Fibroblast of lung (primary cell): ENCODE data around the gene PCIF1. TPM values are rescaled to one million over a fixed set of nuclear protein-coding genes. Genes with fewer than 3 reads are reported as not detected.
A peak's percentile ranks its signal among the peaks of the same experiment; 100 is the strongest.

Source experiments
- DNase-seq, 2 donors: peaks; one replicate each; pipeline versions ENCODE4 v3.0.0 to v3.0.0-alpha.2; 2010; ENCODE audit warnings: low read depth in 2 of 2
- H2AFZ ChIP-seq: 2 replicates; pipeline ENCODE4 v1.5.1; 2012; ENCODE audit warnings: low read length, control low read depth, inconsistent platforms
- H3K27ac ChIP-seq: 2 replicates; pipeline ENCODE4 v1.5.1; 2011; ENCODE audit warnings: low read length, control low read depth; ENCODE audit not compliant: insufficient read depth
- H3K27me3 ChIP-seq: 2 replicates; pipeline ENCODE4 v1.5.1; 2011; ENCODE audit warnings: mild to moderate bottlenecking, low read length; ENCODE audit not compliant: control insufficient read depth, insufficient read depth
- H3K36me3 ChIP-seq: 2 replicates; pipeline ENCODE4 v1.5.1; 2011; ENCODE audit warnings: low read length; ENCODE audit not compliant: control insufficient read depth, insufficient read depth
- H3K4me1 ChIP-seq: 2 replicates; pipeline ENCODE4 v1.5.1; 2011; ENCODE audit warnings: low read length; ENCODE audit not compliant: control insufficient read depth, insufficient read depth; ENCODE audit errors: extremely low read depth
- H3K4me2 ChIP-seq: 2 replicates; pipeline ENCODE4 v1.5.1; 2011; ENCODE audit warnings: low read length, control low read depth; ENCODE audit not compliant: insufficient read depth; ENCODE audit errors: extremely low read depth
- H3K4me3 ChIP-seq, 4 experiments: fragments of 200-600 bp in 1 of 4; sonication (generic) in 1 of 4; replicated peaks in 1 of 4; 2 replicates each; pipeline ENCODE4 v1.5.1; 2011 to 2016; ENCODE audit warnings: low read length in 4 of 4, low read depth in 3 of 4, mild to moderate bottlenecking in 3 of 4, control low read depth in 2 of 4, inconsistent platforms in 1 of 4, mixed read lengths in 1 of 4; ENCODE audit not compliant: insufficient read depth in 1 of 4; ENCODE audit errors: control extremely low read depth in 1 of 4
- H3K79me2 ChIP-seq: 2 replicates; pipeline ENCODE4 v1.5.1; 2012; ENCODE audit warnings: mild to moderate bottlenecking, low read length, inconsistent platforms; ENCODE audit not compliant: control insufficient read depth, insufficient read depth
- H3K9ac ChIP-seq: 2 replicates; pipeline ENCODE4 v1.5.1; 2011; ENCODE audit warnings: mild to moderate bottlenecking, low read length, control low read depth; ENCODE audit not compliant: insufficient read depth
- H3K9me3 ChIP-seq: 2 replicates; pipeline ENCODE4 v1.5.1; 2012; ENCODE audit warnings: low read depth, low read length; ENCODE audit not compliant: control insufficient read depth, insufficient read depth
- H4K20me1 ChIP-seq: 2 replicates; pipeline ENCODE4 v1.5.1; 2011; ENCODE audit warnings: low read length; ENCODE audit not compliant: control insufficient read depth, insufficient read depth; ENCODE audit errors: extremely low read depth
- EZH2 ChIP-seq: IDR thresholded peaks from 2 replicates; pipeline ENCODE4 v1.5.1; 2012; ENCODE audit warnings: low read length, control low read depth, mild to moderate bottlenecking; ENCODE audit errors: missing control alignments
- polyA plus RNA-seq, 2 donors: library from polyadenylated mRNA; depleted of rRNA in 1 of 2; stranded (reverse) in 1 of 2; unstranded in 1 of 2; fragments of >200 nt; gene quantifications; 2 replicates each; pipeline ENCODE4 v1.2.1, GENCODE V29; 2011 to 2012; ENCODE audit warnings: missing spikeins in 1 of 2
- total RNA-seq: library from RNA; depleted of rRNA; stranded (reverse); fragments of >200 nt; gene quantifications from 2 replicates; pipeline ENCODE4 v1.2.1, GENCODE V29; 2014
- TF ChIP-seq, protein P1 (sequence below), 2 donors: IDR thresholded peaks in 1 of 2; conservative IDR thresholded peaks in 1 of 2; 1 replicate in 1 of 2; 2 replicates in 1 of 2; pipeline ENCODE4 v1.5.1; 2011 to 2012; ENCODE audit warnings: low read length in 2 of 2, control low read depth in 1 of 2, inconsistent platforms in 1 of 2, low read depth in 1 of 2, mild to moderate bottlenecking in 1 of 2

PCIF1 gene
- total and polyA plus RNA-seq, 2 donors (not counting 1 experiment from before 2014, with no cell fraction given), result 9.9 to 16.0 TPM

DNA sequence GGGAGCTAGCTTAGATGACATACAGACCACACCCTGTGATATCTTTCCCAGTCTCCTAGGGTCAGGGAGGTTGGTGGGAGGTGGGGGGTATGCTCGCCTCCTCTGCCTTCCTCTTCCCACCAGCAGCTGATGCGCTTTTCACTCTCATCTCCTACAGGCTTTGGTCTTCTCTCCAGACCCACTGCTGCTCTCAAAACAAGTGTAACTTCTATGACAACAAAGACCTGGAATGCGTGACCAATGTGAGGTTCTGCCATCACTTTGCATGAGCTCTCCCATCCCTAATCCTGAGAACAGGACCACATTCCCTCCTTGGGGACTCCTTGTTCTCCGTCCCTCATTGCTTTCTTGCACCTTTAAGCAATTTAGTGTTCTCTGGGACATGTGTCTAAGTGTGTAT is 40.7 kb upstream of the PCIF1 start:
- DNase-seq, result no peak
- Histone ChIP-seq H3K4me2 (no peak overlapping the region), H3K9ac (no peak overlapping the region)

DNA sequence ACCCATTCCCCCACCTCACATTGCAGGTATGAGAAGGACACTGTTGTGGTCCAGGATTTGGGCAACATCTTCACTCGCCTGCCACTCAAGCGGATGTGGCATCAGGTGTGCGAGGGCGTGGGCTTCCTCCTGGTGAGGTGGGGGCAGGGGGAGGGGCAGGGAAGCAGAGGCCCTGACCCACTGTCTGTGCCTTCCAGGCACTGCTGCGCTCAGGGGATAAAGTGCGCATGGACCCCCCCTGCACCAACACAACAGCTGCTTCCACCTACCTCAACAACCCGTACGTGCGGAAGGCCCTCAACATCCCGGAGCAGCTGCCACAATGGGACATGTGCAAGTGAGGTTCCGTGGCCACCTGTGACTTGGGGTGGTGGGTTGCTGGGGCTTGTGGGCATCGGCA is 39.7 kb upstream of the PCIF1 start:
- no peak overlapping the region for H3K4me2 ChIP-seq
- no peaks in the 10 kb centered on the region for H3K9me3 ChIP-seq
- no peak overlapping the region for H3K27ac ChIP-seq
- no peaks in the 10 kb centered on the region for H4K20me1 ChIP-seq
- no peak overlapping the region for H2AFZ ChIP-seq
- no peak overlapping the region for H3K4me3 ChIP-seq
- H3K36me3 ChIP-seq, result peaks cover 29% of the 10 kb centered on the region
- H3K4me1 ChIP-seq, result peaks cover 8% of the 10 kb centered on the region
- peaks cover 11% of the 10 kb centered on the region for H3K79me2 ChIP-seq
- no peaks in the 10 kb centered on the region for H3K27me3 ChIP-seq
- H3K9ac ChIP-seq, result no peak overlapping the region
- no peak for DNase-seq
- TF ChIP-seq, protein P1, sequence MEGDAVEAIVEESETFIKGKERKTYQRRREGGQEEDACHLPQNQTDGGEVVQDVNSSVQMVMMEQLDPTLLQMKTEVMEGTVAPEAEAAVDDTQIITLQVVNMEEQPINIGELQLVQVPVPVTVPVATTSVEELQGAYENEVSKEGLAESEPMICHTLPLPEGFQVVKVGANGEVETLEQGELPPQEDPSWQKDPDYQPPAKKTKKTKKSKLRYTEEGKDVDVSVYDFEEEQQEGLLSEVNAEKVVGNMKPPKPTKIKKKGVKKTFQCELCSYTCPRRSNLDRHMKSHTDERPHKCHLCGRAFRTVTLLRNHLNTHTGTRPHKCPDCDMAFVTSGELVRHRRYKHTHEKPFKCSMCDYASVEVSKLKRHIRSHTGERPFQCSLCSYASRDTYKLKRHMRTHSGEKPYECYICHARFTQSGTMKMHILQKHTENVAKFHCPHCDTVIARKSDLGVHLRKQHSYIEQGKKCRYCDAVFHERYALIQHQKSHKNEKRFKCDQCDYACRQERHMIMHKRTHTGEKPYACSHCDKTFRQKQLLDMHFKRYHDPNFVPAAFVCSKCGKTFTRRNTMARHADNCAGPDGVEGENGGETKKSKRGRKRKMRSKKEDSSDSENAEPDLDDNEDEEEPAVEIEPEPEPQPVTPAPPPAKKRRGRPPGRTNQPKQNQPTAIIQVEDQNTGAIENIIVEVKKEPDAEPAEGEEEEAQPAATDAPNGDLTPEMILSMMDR (conservative IDR thresholded peaks at IDR 0.05 in 1 of 2, IDR thresholded peaks at IDR 0.05 in 1 of 2; ENCODE audit: low read depth in 1 of 2, low read length in 2 of 2), result no peak
- no peak for TF ChIP-seq EZH2

More for the DNA sequence above, 40.7 kb upstream of the PCIF1 start:
- no peak overlapping the region for H3K27ac ChIP-seq
- H3K4me1 ChIP-seq, result peaks cover 8% of the 10 kb centered on the region
- no peak overlapping the region for H2AFZ ChIP-seq
- H3K4me3 ChIP-seq, result peak overlapping the region in 1 of 4 experiments; percentile 7
- no peaks in the 10 kb centered on the region for H3K9me3 ChIP-seq
- H4K20me1 ChIP-seq, result no peaks in the 10 kb centered on the region
- H3K36me3 ChIP-seq, result peaks cover 25% of the 10 kb centered on the region
- TF ChIP-seq EZH2, result no peak
- peaks cover 11% of the 10 kb centered on the region for H3K79me2 ChIP-seq
- no peaks in the 10 kb centered on the region for H3K27me3 ChIP-seq

DNA sequence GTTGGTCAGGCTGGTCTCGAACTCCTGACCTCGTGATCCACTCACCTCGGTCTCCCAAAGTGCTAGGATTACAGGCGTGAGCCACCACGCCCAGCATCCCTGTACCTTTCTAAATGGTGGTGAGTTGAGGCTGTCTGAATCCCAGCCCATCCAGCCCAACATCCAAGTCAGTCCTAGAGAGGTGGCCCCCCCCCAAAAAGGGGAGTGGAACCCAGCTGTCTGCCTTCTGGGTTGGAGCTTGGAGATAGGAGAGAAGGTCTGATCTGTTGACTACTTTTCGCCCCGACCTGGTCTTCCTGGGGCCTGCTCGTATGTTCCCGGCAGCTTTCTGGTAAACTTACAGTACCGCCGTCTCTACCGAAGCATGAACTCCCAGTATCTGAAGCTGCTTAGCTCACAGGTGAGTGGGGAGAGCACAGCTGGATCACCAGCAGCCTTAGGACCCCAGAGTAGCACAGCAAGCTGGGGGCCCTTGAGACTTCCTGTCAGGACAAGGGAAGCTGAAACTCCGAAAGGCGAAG is 37.8 kb upstream of the PCIF1 start:
- no peaks in the 10 kb centered on the region for H4K20me1 ChIP-seq
- no peaks in the 10 kb centered on the region for H3K27me3 ChIP-seq
- no peak overlapping the region for H2AFZ ChIP-seq
- DNase-seq, result no peak
- peaks cover 8% of the 10 kb centered on the region for H3K4me1 ChIP-seq
- H3K36me3 ChIP-seq, result peaks cover 32% of the 10 kb centered on the region
- no peak overlapping the region for H3K4me2 ChIP-seq
- no peak overlapping the region for H3K27ac ChIP-seq
- peaks cover 8% of the 10 kb centered on the region for H3K79me2 ChIP-seq
- TF ChIP-seq, protein P1 (conservative IDR thresholded peaks at IDR 0.05 in 1 of 2, IDR thresholded peaks at IDR 0.05 in 1 of 2; ENCODE audit: low read depth in 1 of 2, low read length in 2 of 2), result no peak
- TF ChIP-seq EZH2, result no peak
- no peaks in the 10 kb centered on the region for H3K9me3 ChIP-seq
- H3K4me3 ChIP-seq, result no peak overlapping the region
- H3K9ac ChIP-seq, result no peak overlapping the region
